Measurements from ENCODE around the gene NDUFS3.

NDUFS3 gene

DNA sequence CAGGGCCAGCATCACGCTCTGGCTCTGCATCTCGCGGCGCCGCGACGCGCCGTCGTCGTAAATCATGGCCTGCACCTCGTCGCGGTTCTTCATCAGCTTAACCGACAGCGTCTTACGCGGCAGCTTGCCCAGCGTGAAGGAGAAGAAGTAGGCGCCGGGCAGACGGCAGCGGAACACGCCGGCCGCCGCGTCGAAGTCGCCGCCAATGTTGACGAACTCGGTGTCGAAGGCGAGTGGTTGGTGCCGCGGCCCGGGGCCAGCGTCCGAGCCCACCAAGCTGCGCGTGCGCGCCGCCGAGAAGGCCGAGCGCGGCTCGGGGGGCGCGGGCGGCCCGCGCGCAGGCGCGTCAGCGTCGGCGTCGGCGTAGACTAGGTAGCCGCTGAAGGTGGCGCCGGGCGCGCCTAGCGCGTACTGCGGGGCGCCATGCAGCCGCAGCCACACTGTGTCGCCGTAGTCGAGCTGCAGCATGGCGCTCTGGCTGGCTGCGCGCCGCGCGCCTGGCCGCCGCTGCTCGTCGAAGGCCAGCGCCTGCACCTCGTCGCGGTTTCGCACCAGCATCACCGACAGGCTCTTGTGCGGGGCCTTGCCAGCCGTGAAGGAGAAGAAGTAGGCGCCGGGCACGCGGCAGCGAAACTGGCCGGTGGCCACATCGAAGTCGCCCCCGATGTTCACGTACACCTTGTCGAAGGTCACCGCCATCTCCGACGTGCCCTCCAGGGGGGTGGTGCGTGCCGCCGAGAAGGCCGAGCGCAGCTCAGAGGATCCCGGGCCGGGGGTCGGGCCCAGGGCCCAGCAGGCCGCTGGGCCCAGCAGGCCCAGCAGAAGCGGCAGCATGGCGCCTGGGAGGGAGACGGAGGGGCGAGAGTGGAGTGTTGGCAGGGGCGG lies 11.3 kb downstream of the NDUFS3 start:
- no peak for DNase-seq (ENCODE audit: low read depth)

- DNase-seq (ENCODE audit: low read depth) = no peak
Measured at GRCh38 chr11:47591764-47592163, 12.9 kb downstream of the NDUFS3 start.

DNA sequence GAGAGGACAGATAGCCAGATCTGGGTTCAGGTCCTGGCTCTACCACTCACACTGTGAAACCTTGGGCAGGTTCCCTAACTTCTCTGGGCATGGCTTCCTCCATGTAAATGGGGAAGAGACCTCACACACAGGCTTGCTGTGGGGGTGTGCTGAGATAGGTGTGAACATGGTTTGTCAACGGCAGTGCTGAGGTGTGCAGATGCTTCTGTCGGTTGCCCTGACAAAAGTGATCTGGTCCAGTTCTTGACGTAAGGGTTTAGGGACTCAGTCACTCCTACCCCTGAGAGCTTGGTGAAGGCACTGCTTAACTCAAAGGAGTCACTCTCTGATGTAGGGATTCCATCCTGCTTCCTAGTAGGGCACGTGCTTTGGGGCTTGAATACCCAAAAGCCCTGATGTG lies 13.4 kb downstream of the NDUFS3 start:
- DNase-seq (ENCODE audit: low read depth) = no peak

DNA sequence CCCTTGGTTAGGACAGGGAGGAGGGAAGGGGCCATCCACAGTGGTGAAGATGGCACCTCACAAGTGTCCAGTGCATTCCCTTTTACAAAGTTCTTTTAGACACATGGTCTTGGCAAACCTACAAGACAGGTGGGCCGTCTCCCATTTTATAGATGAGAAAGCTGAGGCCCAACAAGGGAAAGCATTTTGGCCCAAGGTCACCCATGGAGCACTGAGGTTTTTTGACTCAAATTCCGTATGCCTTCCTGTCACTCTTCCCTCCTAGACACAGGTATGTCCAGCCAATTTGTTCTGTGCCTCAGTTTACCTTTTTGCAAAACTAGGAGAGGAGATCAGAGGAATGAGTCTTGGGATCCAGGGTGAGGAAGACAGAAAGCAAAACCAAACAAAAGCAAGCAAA lies 14.1 kb downstream of the NDUFS3 start:
- DNase-seq (ENCODE audit: low read depth) = no peak

GRCh38 chr11:47593492-47593933 lies 14.6 kb downstream of the NDUFS3 start:
- DNase-seq (ENCODE audit: low read depth) = no peak

DNA sequence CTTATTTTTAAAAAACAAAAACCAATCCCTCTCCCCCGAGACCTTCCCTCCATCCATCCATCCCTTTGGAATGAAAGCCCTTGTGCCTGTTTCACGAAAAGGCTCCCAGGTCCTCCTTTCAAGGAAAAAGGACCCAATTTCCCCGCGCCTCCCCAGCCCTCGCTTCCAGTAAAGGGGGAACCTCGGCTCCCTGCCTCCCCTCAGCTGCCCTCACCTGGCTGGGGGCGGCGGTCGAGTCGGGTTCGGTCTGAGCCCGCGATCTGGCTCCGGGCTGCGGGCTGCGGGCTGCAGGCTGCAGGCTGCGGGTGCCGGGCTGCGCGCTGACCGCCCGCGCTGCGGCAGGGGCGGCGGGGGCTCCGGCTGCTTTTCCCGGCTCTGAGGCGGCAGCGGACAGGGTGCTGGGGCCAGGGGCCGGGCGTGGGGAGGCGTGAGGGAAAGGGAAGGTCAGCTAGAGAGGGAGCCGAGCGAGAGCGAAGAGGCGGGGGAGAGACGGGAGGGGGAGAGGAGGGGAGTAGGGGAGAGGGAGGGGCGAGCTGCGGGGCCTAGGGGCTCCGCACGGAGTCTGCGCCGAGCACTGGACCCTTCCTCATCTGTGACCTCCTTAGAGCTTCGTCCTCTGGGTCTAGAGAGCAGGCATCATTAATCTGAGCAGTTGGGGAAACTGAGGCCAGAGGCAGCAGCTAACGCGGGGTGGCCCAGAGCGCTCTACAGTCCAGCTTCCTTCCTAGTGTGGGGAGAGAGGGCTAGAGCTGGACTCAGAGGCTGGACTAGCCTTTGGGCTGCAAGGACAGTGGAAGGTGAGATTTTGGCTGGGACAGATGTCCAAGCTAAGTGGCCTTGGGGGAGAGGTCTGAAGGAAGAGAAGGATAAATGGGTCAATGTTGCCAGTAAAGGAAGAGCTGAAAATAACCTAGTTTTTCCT lies 15.3 kb downstream of the NDUFS3 start, which contains the start of gene C1QTNF4:
C1QTNF4 (minus strand) TSS at position 478 of the 922 bp plus-strand sequence. CDS start 3,601 bp downstream, outside the sequence.
- DNase-seq (ENCODE audit: low read depth) = no peak

DNA sequence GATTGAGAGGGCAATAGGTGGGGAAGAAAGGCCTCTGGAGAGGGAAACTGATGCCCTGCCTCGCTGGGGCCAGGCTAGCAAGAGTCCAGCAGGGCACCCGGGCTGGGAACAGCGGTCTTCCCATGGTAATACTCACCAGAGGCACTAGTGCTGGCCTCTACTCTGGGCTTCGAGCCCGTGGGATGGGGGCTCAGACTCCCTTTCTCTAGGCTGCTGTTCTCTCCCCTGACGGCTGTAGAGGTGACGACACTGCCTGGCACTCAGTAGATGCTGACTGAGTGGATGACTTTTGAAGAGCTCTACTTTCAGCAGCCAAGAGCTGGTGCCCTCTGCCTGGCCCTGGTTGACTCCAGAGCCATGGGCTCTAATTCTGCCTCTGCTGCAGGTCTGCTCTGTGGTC lies 16.2 kb downstream of the NDUFS3 start:
- no peak for DNase-seq (ENCODE audit: low read depth)

GRCh38 chr11:47595967-47596366 lies 17.1 kb downstream of the NDUFS3 start:
- no peak for DNase-seq (ENCODE audit: low read depth)

GRCh38 chr11:47599902-47600301 lies 21.0 kb downstream of the NDUFS3 start:
- DNase-seq (ENCODE audit: low read depth) = no peak

DNA sequence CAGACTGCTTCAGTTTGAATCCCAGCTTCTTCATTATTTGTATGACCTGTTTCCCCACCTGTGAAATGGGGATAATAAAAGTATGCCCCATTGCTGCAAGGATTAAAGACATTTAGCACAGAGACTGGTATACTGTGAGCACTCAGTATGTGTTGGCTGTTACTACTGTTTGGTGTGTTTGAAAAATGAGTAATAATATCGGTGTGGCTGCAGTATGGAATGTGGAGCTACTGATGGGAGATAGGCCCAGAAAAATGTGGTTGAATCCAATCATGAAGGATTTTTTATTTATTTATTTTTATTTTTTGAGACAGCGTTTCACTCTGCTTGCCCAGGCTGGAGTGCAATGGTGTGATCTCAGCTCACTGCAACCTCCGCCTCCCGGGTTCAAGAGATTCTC lies 24.4 kb downstream of the NDUFS3 start:
- no peak for DNase-seq (ENCODE audit: low read depth)

DNA sequence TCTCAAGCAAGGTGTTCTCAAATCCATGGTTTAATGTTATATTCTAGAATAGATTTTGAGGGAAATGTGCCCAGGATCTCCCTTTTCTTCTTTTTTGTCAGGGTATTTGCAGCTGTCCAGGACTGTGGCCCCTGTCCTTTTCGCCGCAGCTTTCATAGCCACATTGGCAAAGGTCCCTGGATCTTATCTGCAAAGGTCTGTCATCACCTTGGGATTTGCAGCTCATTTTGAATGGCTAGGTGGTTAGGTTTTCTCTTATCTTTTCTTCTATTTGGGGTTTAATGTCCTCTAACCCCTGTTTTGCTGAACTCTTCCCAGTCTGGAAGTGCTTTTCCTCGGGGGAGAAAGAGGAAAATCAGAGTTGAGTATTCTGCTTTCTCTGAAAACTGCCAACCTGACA lies 27.0 kb downstream of the NDUFS3 start:
- no peak for DNase-seq (ENCODE audit: low read depth)

DNA sequence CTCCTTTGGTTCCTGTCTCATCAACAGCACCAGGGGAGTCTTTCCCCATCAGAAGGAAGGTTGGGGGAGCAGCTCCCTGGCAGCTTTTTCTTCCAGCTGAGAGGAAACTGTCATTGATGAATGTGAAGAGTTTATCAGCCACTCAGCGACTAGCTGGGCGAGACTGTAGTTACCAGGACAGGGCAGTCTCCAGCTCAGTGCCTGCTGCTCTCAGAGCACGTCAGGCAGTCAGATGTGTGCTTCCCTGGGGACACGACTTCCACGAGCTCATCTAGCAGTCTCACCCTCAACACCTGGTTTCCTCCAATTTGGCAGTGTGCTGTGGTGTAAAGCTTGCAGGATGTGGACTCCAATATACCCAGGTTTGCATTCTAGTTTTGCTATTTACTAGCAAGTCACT lies 27.9 kb downstream of the NDUFS3 start:
- DNase-seq (ENCODE audit: low read depth) = no peak

GRCh38 chr11:47607380-47607779 lies 28.5 kb downstream of the NDUFS3 start:
- DNase-seq (ENCODE audit: low read depth) = no peak

DNA sequence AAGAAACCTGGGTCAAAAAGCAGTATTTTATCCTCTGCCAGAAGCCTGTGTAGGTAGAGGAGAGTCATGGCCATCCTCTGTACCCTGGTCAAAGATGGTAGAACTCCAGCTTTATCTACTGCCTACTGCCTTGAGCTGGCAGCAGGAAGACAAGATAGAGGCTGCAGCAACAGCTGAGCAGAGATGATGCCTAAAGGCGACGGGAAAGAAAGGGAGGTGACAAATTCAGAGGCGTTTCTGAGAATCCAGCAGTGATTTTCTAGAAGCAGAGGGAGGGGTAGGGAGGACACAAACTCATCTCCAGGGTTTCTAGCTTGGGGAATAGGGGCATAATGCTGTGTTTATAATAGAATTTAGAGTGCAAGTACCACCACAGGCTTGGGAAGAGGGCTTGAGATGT lies 30.8 kb downstream of the NDUFS3 start:
- DNase-seq (ENCODE audit: low read depth) = no peak

DNA sequence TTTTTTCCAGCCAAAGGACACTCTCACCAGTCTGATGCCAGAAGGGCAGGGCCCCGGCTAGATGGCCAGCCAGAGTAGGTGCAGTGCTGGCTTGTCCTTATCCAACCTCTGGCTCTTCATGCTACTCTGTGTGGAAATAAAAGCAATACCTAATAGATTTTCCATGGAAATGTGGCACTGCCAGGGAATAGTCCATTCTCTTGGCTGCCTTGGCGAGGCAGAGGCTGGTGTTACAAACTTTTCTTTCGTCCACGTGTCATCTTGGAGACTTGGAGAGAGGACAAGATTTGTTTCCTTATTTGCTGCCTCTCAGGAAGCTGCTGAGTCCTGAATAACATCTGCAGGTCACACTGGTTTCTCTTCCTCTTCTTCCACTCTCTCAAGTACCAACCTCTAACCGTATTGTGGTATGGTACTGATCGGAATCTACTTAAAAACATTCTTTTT lies 32.5 kb downstream of the NDUFS3 start:
- no peak for DNase-seq (ENCODE audit: low read depth)

- DNase-seq (ENCODE audit: low read depth) = no peak
Measured at GRCh38 chr11:47615249-47615648, 36.4 kb downstream of the NDUFS3 start.

GRCh38 chr11:47616726-47617416 lies 38.0 kb downstream of the NDUFS3 start:
- no peak for DNase-seq (ENCODE audit: low read depth)

DNA sequence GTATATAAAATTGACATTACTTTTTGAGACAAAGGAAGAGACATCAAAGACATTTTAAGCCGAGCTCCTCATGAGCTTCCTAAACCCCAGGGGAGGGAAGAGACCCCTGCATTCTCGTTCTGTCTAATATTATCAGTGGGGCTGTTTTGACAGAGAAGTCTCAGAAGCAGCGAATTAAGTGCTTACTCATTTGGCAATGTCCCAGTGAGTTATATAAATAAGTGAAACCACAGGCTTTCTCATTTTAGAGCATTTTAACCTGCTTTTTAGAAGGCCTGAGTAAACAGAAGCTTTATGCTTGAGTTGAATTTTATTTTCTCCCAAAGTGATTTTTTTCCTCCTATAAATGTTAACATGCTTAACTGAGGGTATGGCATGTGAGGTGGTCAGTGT lies 38.5 kb downstream of the NDUFS3 start:
- no peak for DNase-seq (ENCODE audit: low read depth)

GRCh38 chr11:47620836-47621378 lies 42.0 kb downstream of the NDUFS3 start:
- no peak for DNase-seq (ENCODE audit: low read depth)

DNA sequence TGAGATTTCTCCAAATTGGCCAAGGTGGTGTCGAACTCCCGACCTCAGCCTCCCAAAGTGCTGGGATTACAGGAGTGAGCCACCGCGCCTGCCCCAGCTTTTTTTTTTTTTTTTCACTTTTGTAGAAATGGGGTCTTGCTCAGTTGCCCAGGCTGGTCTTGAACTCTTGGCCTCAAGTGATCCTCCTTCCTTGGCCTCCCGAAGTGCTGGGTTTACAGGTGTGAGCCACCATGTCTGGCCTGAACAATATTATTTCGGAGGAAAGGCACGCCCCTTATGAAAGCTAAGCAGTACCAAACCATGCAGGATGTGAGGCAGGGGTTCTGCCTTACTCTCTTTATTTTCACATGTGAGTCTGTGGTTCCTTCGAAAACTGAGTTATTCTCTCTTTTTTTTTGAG lies 47.4 kb downstream of the NDUFS3 start:
- no peak for DNase-seq (ENCODE audit: low read depth)

- no peak for DNase-seq (ENCODE audit: low read depth)
Measured at GRCh38 chr11:47628026-47628425, 49.2 kb downstream of the NDUFS3 start.

GRCh38 chr11:47631473-47631872 lies 52.6 kb downstream of the NDUFS3 start:
- no peak for DNase-seq (ENCODE audit: low read depth)

Data from stimulated activated CD8-positive, alpha-beta memory T cell treated with anti-CD3 and anti-CD28 coated beads, Interleukin-4, amount 100 ng/mL, for 24 hours (primary cell).